Hepatocyte (in vitro differentiated cells): Measurements from ENCODE around the gene FAM219B.

Experiments used
- EZH2 ChIP-seq: fragments of 200-600 bp; sonication (generic); IDR thresholded peaks from 2 replicates; pipeline ENCODE4 v1.6.1; 2016; ENCODE audit warnings: antibody characterized with exemption, mild to moderate bottlenecking, borderline replicate concordance
- EZH2phosphoT487 ChIP-seq: fragments of 200-600 bp; sonication (generic); IDR thresholded peaks from one replicate; pipeline ENCODE4 v1.6.1; 2018; ENCODE audit warnings: antibody characterized with exemption, mild to moderate bottlenecking, low read depth, moderate library complexity; ENCODE audit not compliant: unreplicated experiment, severe bottlenecking
- TF ChIP-seq, protein P1 (sequence below): fragments of 200-600 bp; sonication (generic); IDR thresholded peaks from 2 replicates; pipeline ENCODE4 v1.5.1; 2016; ENCODE audit warnings: antibody characterized with exemption, mild to moderate bottlenecking; ENCODE audit not compliant: poor library complexity

DNA sequence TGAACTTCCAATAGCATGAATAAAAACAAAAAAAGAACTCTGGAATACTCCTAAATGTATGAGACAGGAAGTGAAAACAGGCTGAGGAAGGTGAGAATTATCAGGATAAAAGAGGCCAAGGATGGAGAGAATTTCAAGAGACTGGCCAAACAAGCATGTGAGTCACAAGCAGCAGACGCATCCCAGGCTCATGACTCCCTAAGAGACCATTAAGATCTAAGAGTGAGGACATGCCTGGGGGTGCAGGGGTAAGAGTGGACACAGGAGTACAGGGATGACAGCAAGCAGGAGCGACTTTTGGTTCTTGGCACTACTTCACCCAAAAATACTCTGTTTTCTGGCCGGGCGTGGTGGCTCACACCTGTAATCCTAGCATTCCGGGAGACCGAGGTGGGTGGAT is 40.6 kb downstream of the FAM219B start:
- no peak for TF ChIP-seq EZH2phosphoT487
- TF ChIP-seq, protein P1, sequence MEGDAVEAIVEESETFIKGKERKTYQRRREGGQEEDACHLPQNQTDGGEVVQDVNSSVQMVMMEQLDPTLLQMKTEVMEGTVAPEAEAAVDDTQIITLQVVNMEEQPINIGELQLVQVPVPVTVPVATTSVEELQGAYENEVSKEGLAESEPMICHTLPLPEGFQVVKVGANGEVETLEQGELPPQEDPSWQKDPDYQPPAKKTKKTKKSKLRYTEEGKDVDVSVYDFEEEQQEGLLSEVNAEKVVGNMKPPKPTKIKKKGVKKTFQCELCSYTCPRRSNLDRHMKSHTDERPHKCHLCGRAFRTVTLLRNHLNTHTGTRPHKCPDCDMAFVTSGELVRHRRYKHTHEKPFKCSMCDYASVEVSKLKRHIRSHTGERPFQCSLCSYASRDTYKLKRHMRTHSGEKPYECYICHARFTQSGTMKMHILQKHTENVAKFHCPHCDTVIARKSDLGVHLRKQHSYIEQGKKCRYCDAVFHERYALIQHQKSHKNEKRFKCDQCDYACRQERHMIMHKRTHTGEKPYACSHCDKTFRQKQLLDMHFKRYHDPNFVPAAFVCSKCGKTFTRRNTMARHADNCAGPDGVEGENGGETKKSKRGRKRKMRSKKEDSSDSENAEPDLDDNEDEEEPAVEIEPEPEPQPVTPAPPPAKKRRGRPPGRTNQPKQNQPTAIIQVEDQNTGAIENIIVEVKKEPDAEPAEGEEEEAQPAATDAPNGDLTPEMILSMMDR: no peak
- no peak for TF ChIP-seq EZH2
